Fibroblast of skin of right quadriceps (primary cell): ENCODE data around the gene PHF20.
"Not testable (repeated sequence)": the region's sequence is repeated elsewhere in the genome, so short reads cannot be mapped to it uniquely, and the experiment has no call there.

Experiments used
- DNase-seq: peaks from one replicate; pipeline ENCODE4 v3.0.0-alpha.2; 2013

Gene PHF20

GRCh38 chr20:35842361-35842760, 70.5 kb downstream of the PHF20 start:
- DNase-seq: no peak

- DNase-seq: not testable (repeated sequence)
Observed at GRCh38 chr20:35843894-35844293, 72.1 kb downstream of the PHF20 start.

- no peak for DNase-seq
Observed at GRCh38 chr20:35845561-35845960, 73.7 kb downstream of the PHF20 start.

GRCh38 chr20:35849706-35850105, 77.9 kb downstream of the PHF20 start:
- no peak for DNase-seq

- DNase-seq: not testable (repeated sequence)
Observed at GRCh38 chr20:35851659-35852058, 79.8 kb downstream of the PHF20 start.

- DNase-seq: peak; percentile 7
Observed at GRCh38 chr20:35854713-35855348, 83.0 kb downstream of the PHF20 start.

GRCh38 chr20:35855641-35856040, 83.8 kb downstream of the PHF20 start:
- DNase-seq: not testable (repeated sequence)

- DNase-seq: no peak
Observed at GRCh38 chr20:35856866-35857265, 85.1 kb downstream of the PHF20 start.

GRCh38 chr20:35866418-35867202, 94.8 kb downstream of the PHF20 start:
- peak; percentile 67 for DNase-seq

GRCh38 chr20:35870541-35871258, 98.9 kb downstream of the PHF20 start:
- DNase-seq: no peak

- DNase-seq: no peak
Observed at GRCh38 chr20:35871259-35871771, 99.5 kb downstream of the PHF20 start.

- DNase-seq: no peak
Observed at GRCh38 chr20:35876033-35876320, 104.2 kb downstream of the PHF20 start.

GRCh38 chr20:35877611-35878010, 105.8 kb downstream of the PHF20 start:
- no peak for DNase-seq

GRCh38 chr20:35878113-35878625, 106.4 kb downstream of the PHF20 start:
- DNase-seq: no peak

GRCh38 chr20:35881676-35882075, 109.9 kb downstream of the PHF20 start:
- DNase-seq: no peak

GRCh38 chr20:35882427-35883161, 110.8 kb downstream of the PHF20 start:
- DNase-seq: peak; percentile 9

GRCh38 chr20:35883336-35883777, 111.5 kb downstream of the PHF20 start:
- peak; percentile 34 for DNase-seq

GRCh38 chr20:35883778-35884540, 112.1 kb downstream of the PHF20 start:
- peak; percentile 99 for DNase-seq

GRCh38 chr20:35884541-35884865, 112.7 kb downstream of the PHF20 start:
- DNase-seq: no peak

GRCh38 chr20:35885212-35885611, 113.4 kb downstream of the PHF20 start:
- DNase-seq: no peak

- no peak for DNase-seq
Observed at GRCh38 chr20:35886537-35886936, 114.7 kb downstream of the PHF20 start.
